CD14-positive monocyte (primary cell): ENCODE results near the gene HEATR1. TPM values are rescaled to one million over a fixed set of nuclear protein-coding genes. Genes with fewer than 3 reads are reported as not detected.
A peak's percentile ranks its signal among the peaks of the same experiment; 100 is the strongest.
"Not testable (repeated sequence)": the region's sequence is repeated elsewhere in the genome, so short reads cannot be mapped to it uniquely, and the experiment has no call there.

Experiments used
- DNase-seq, 3 donors: peaks; one replicate each; pipeline ENCODE4 v3.0.0-alpha.2; 2011 to 2022
- H2AFZ ChIP-seq: 2 replicates; pipeline ENCODE4 v1.6.0; 2012; ENCODE audit warnings: mild to moderate bottlenecking, low read depth, low read length, inconsistent platforms; ENCODE audit not compliant: insufficient read depth, poor library complexity, severe bottlenecking
- H3K27ac ChIP-seq, 2 donors: 1 replicate in 1 of 2; 2 replicates in 1 of 2; pipeline ENCODE4 v1.5.1; 2012 to 2013; ENCODE audit warnings: low read length in 2 of 2, control low read depth in 1 of 2, inconsistent platforms in 1 of 2, low read depth in 1 of 2, mild to moderate bottlenecking in 1 of 2
- H3K27me3 ChIP-seq, 2 donors: one replicate each; pipeline versions ENCODE4 v1.6.0 to v1.6.1; 2011 to 2013; ENCODE audit warnings: low read length in 2 of 2; ENCODE audit not compliant: control insufficient read depth in 2 of 2, insufficient read depth in 2 of 2
- H3K36me3 ChIP-seq, 2 donors: replicated peaks in 1 of 2; 1 replicate in 1 of 2; 2 replicates in 1 of 2; pipeline versions ENCODE4 v1.5.1 to v1.6.1; 2012 to 2013; ENCODE audit warnings: low read length in 2 of 2, control low read depth in 1 of 2, inconsistent platforms in 1 of 2, mild to moderate bottlenecking in 1 of 2; ENCODE audit not compliant: insufficient read depth in 2 of 2, control insufficient read depth in 1 of 2
- H3K4me1 ChIP-seq, 2 donors: 1 replicate in 1 of 2; 2 replicates in 1 of 2; pipeline versions ENCODE4 v1.5.1 to v1.6.1; 2012 to 2013; ENCODE audit warnings: low read length in 2 of 2, control low read depth in 1 of 2, inconsistent platforms in 1 of 2, mild to moderate bottlenecking in 1 of 2, moderate library complexity in 1 of 2; ENCODE audit not compliant: insufficient read depth in 2 of 2, control insufficient read depth in 1 of 2
- H3K4me2 ChIP-seq: replicated peaks from 2 replicates; pipeline ENCODE3; 2012; ENCODE audit warnings: low read length, moderate library complexity, mild to moderate bottlenecking; ENCODE audit not compliant: poor library complexity, severe bottlenecking; ENCODE audit errors: extremely low read depth
- H3K4me3 ChIP-seq, 3 experiments: fragments of 200-600 bp in 1 of 3; sonication (generic) in 1 of 3; replicated peaks in 1 of 3; 1 replicate in 2 of 3; 2 replicates in 1 of 3; pipeline ENCODE4 v1.5.1; 2011 to 2013; ENCODE audit warnings: low read length in 3 of 3, mild to moderate bottlenecking in 3 of 3, control low read depth in 2 of 3, low read depth in 2 of 3, inconsistent platforms in 1 of 3, moderate library complexity in 1 of 3
- H3K79me2 ChIP-seq: 2 replicates; pipeline ENCODE4 v1.6.0; 2012; ENCODE audit warnings: mild to moderate bottlenecking, control low read depth, inconsistent platforms, low read length, moderate library complexity; ENCODE audit not compliant: insufficient read depth
- H3K9ac ChIP-seq: 2 replicates; pipeline ENCODE4 v1.6.0; 2017; ENCODE audit warnings: low read length, mild to moderate bottlenecking; ENCODE audit not compliant: insufficient read depth, poor library complexity, severe bottlenecking
- H3K9me3 ChIP-seq, 2 donors: replicated peaks in 1 of 2; 1 replicate in 1 of 2; 2 replicates in 1 of 2; pipeline versions ENCODE4 v1.5.1 to v1.6.1; 2012 to 2013; ENCODE audit warnings: low read length in 2 of 2, control low read depth in 1 of 2; ENCODE audit not compliant: control insufficient read depth in 1 of 2, insufficient read depth in 1 of 2
- H4K20me1 ChIP-seq: 2 replicates; pipeline ENCODE4 v1.6.0; 2012; ENCODE audit warnings: mild to moderate bottlenecking, low read length, control low read depth, moderate library complexity; ENCODE audit not compliant: insufficient read depth
- H3K27ac Mint-ChIP-seq, 7 donors: one replicate each; pipeline ENCODE4 v1.8.0; 2020; ENCODE audit warnings: mild to moderate bottlenecking in 7 of 7, mixed read lengths in 7 of 7, moderate library complexity in 6 of 7, inconsistent platforms in 2 of 7
- H3K27me3 Mint-ChIP-seq, 3 donors: one replicate each; pipeline ENCODE4 v1.8.0; 2021 to 2022; ENCODE audit warnings: low read depth in 3 of 3, mild to moderate bottlenecking in 3 of 3, mixed read lengths in 3 of 3, moderate library complexity in 3 of 3, inconsistent platforms in 1 of 3
- H3K36me3 Mint-ChIP-seq, 2 donors: one replicate each; pipeline ENCODE4 v1.8.0; 2020; ENCODE audit warnings: mixed read lengths in 2 of 2, inconsistent platforms in 1 of 2, mild to moderate bottlenecking in 1 of 2
- H3K4me1 Mint-ChIP-seq: one replicate; pipeline ENCODE4 v1.8.0; 2020; ENCODE audit warnings: mild to moderate bottlenecking, mixed read lengths
- H3K4me3 Mint-ChIP-seq, 2 donors: one replicate each; pipeline ENCODE4 v1.8.0; 2020; ENCODE audit warnings: mild to moderate bottlenecking in 2 of 2, mixed read lengths in 2 of 2, moderate library complexity in 1 of 2
- H3K9me3 Mint-ChIP-seq, 7 donors: one replicate each; pipeline ENCODE4 v1.8.0; 2020 to 2022; ENCODE audit warnings: mixed read lengths in 7 of 7, mild to moderate bottlenecking in 6 of 7, moderate library complexity in 6 of 7, inconsistent platforms in 2 of 7
- WGBS: methylation state at CpG from one replicate; pipeline ENCODE4 v1.1.5; 2013; ENCODE audit warnings: missing lambda C conversion rate; ENCODE audit not compliant: insufficient coverage; 5-methylcytosine and 5-hydroxymethylcytosine counted together
- intact Hi-C, 2 donors: fragments of 100-400 bp; cut with micrococcal nuclease; formaldehyde crosslinking; loops; one replicate each; pipeline versions ENCODE4 v1.15.0 to v1.15.1; 2023
- polyA plus RNA-seq, 3 donors: library from polyadenylated mRNA; depleted of rRNA in 1 of 3; unstranded in 2 of 3; stranded (reverse) in 1 of 3; fragments of 300-500 nt in 2 of 3; fragments of >200 nt in 1 of 3; fragmentation: Illumina TruSeq in 2 of 3; gene quantifications; 1 replicate in 2 of 3; 2 replicates in 1 of 3; pipeline ENCODE4 v1.2.3, GENCODE V29; 2012 to 2021
- TF ChIP-seq, protein P1 (sequence below): fragments of 200-600 bp; IDR thresholded peaks from one replicate; pipeline ENCODE4 v1.8.0; 2022; ENCODE audit warnings: antibody characterized with exemption, mild to moderate bottlenecking

HEATR1 gene
- polyA plus RNA-seq, 3 donors, result 2.8 to 4.2 (median 3.7) TPM

- no peaks in the 10 kb centered on the region for H3K9me3 Mint-ChIP-seq
- no peak overlapping the region for H3K9ac ChIP-seq
- no peak overlapping the region for H3K4me3 ChIP-seq
- H3K36me3 ChIP-seq, result no peaks in the 10 kb centered on the region
- WGBS, result 80% methylated on average over 2 of the region's 6 CpGs
- H3K9me3 ChIP-seq, result no peaks in the 10 kb centered on the region
- H4K20me1 ChIP-seq, result no peaks in the 10 kb centered on the region
- H3K27me3 Mint-ChIP-seq, result peaks cover 0 to 7% (median 4%) of the 10 kb centered on the region in 3 donors
- peak overlapping the region in 1 of 7 donors; percentile 43 for H3K27ac Mint-ChIP-seq
- no peak overlapping the region for H3K4me3 Mint-ChIP-seq
- H3K79me2 ChIP-seq, result no peaks in the 10 kb centered on the region
- no peak overlapping the region for H3K27ac ChIP-seq
- H3K36me3 Mint-ChIP-seq, result no peaks in the 10 kb centered on the region
- H3K27me3 ChIP-seq, result no peaks in the 10 kb centered on the region
- no peak overlapping the region for H2AFZ ChIP-seq
- peaks cover under 1% of the 10 kb centered on the region in 2 donors for H3K4me1 ChIP-seq
- no peak for DNase-seq
- intact Hi-C loops, result no loop called here
- H3K4me1 Mint-ChIP-seq, result no peaks in the 10 kb centered on the region
- H3K4me2 ChIP-seq, result no peak overlapping the region
- TF ChIP-seq, protein P1, sequence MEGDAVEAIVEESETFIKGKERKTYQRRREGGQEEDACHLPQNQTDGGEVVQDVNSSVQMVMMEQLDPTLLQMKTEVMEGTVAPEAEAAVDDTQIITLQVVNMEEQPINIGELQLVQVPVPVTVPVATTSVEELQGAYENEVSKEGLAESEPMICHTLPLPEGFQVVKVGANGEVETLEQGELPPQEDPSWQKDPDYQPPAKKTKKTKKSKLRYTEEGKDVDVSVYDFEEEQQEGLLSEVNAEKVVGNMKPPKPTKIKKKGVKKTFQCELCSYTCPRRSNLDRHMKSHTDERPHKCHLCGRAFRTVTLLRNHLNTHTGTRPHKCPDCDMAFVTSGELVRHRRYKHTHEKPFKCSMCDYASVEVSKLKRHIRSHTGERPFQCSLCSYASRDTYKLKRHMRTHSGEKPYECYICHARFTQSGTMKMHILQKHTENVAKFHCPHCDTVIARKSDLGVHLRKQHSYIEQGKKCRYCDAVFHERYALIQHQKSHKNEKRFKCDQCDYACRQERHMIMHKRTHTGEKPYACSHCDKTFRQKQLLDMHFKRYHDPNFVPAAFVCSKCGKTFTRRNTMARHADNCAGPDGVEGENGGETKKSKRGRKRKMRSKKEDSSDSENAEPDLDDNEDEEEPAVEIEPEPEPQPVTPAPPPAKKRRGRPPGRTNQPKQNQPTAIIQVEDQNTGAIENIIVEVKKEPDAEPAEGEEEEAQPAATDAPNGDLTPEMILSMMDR, result no peak
Observed at GRCh38 chr1:236508593-236509027, 95.7 kb downstream of the HEATR1 start.

- peaks cover 11% of the 10 kb centered on the region for H3K4me1 Mint-ChIP-seq
- H3K27me3 ChIP-seq, result no peaks in the 10 kb centered on the region
- TF ChIP-seq, protein P1, result no peak
- 80% methylated on average over 1 of the region's 5 CpGs for WGBS
- peaks cover 0 to 5% (median 4%) of the 10 kb centered on the region in 3 donors for H3K27me3 Mint-ChIP-seq
- H3K27ac ChIP-seq, result no peak overlapping the region
- no peak overlapping the region for H3K4me2 ChIP-seq
- no peak overlapping the region for H2AFZ ChIP-seq
- no peak for DNase-seq
- H3K36me3 Mint-ChIP-seq, result no peaks in the 10 kb centered on the region
- H3K79me2 ChIP-seq, result no peaks in the 10 kb centered on the region
- intact Hi-C loops, result no loop called here
- no peak overlapping the region for H3K4me3 ChIP-seq
- H3K4me3 Mint-ChIP-seq, result no peak overlapping the region
- H3K4me1 ChIP-seq, result peaks cover 12 to 13% of the 10 kb centered on the region in 2 donors
- no peaks in the 10 kb centered on the region for H3K36me3 ChIP-seq
- H4K20me1 ChIP-seq, result no peaks in the 10 kb centered on the region
- no peaks in the 10 kb centered on the region for H3K9me3 ChIP-seq
- no peak overlapping the region for H3K9ac ChIP-seq
- H3K27ac Mint-ChIP-seq, result no peak overlapping the region
- H3K9me3 Mint-ChIP-seq, result no peaks in the 10 kb centered on the region
Observed at GRCh38 chr1:236507022-236507700, 97.2 kb downstream of the HEATR1 start.

- H3K36me3 Mint-ChIP-seq, H3K27me3 Mint-ChIP-seq, H2AFZ ChIP-seq, H3K27ac ChIP-seq, intact Hi-C loops, H3K9me3 ChIP-seq, H3K9me3 Mint-ChIP-seq, H3K4me2 ChIP-seq, H3K36me3 ChIP-seq, H3K79me2 ChIP-seq, H3K27me3 ChIP-seq, H3K27ac Mint-ChIP-seq, H3K9ac ChIP-seq, H3K4me3 ChIP-seq, H4K20me1 ChIP-seq, DNase-seq, H3K4me3 Mint-ChIP-seq: not testable (repeated sequence)
- peaks cover 12 to 13% of the 10 kb centered on the region in 2 donors for H3K4me1 ChIP-seq
- WGBS, result no CpG with 5 or more reads among the region's 3 CpGs
- H3K4me1 Mint-ChIP-seq, result peaks cover 11% of the 10 kb centered on the region
Observed at GRCh38 chr1:236504338-236504737, 100.0 kb downstream of the HEATR1 start.
